Activated CD4-positive, alpha-beta T cell treated with anti-CD3 and anti-CD28 coated beads for 24 hours (primary cell): ENCODE measurements around the gene PLAAT5.

Source experiments
- DNase-seq, 2 donors: peaks; one replicate each; pipeline ENCODE4 v3.0.0-alpha.2; 2020; ENCODE audit warnings: low read depth in 2 of 2

The PLAAT5 gene

GRCh38 chr11:63512816-63513215 lies 21.8 kb upstream of the PLAAT5 start:
- DNase-seq, result no peak

- no peak for DNase-seq
Observed at GRCh38 chr11:63511048-63511748, 20.2 kb upstream of the PLAAT5 start.

GRCh38 chr11:63510360-63511047 lies 19.5 kb upstream of the PLAAT5 start:
- DNase-seq, result no peak

GRCh38 chr11:63508745-63509144 lies 17.8 kb upstream of the PLAAT5 start:
- no peak for DNase-seq

- no peak for DNase-seq
Observed at GRCh38 chr11:63508009-63508408, 17.0 kb upstream of the PLAAT5 start.

- no peak for DNase-seq
Observed at GRCh38 chr11:63507511-63507910, 16.5 kb upstream of the PLAAT5 start.

GRCh38 chr11:63506876-63507275 lies 15.9 kb upstream of the PLAAT5 start:
- no peak for DNase-seq

GRCh38 chr11:63505857-63506528 lies 15.0 kb upstream of the PLAAT5 start, which contains the start of gene LGALS12:
Gene LGALS12 (plus strand): TSS chr11:63506084. CDS start chr11:63506459, 375 bp downstream.
- DNase-seq, result no peak

- DNase-seq, result no peak
Observed at GRCh38 chr11:63504933-63505586, 14.1 kb upstream of the PLAAT5 start.

- DNase-seq, result no peak
Observed at GRCh38 chr11:63504054-63504453, 13.1 kb upstream of the PLAAT5 start.

GRCh38 chr11:63503492-63503891 lies 12.5 kb upstream of the PLAAT5 start:
- DNase-seq, result no peak

- no peak for DNase-seq
Observed at GRCh38 chr11:63502252-63502820, 11.4 kb upstream of the PLAAT5 start.

- no peak for DNase-seq
Observed at GRCh38 chr11:63501236-63501635, 10.3 kb upstream of the PLAAT5 start.

- no peak for DNase-seq
Observed at GRCh38 chr11:63499874-63500273, 8.9 kb upstream of the PLAAT5 start.

- DNase-seq, result no peak
Observed at GRCh38 chr11:63494975-63495374, 4.0 kb upstream of the PLAAT5 start.

GRCh38 chr11:63493127-63493526 lies 2.2 kb upstream of the PLAAT5 start:
- DNase-seq, result no peak

- no peak for DNase-seq
Observed at GRCh38 chr11:63492441-63492840, 1.5 kb upstream of the PLAAT5 start.

GRCh38 chr11:63491636-63492372 lies 837 bp upstream of the PLAAT5 start:
- no peak for DNase-seq

GRCh38 chr11:63491240-63491587 lies 247 bp upstream of the PLAAT5 start:
- no peak for DNase-seq

- DNase-seq, result no peak
Observed at GRCh38 chr11:63489879-63490278, 1.1 kb downstream of the PLAAT5 start.

GRCh38 chr11:63488789-63489188 lies 2.2 kb downstream of the PLAAT5 start:
- DNase-seq, result no peak
